Activated CD8-positive, alpha-beta memory T cell treated with anti-CD3 and anti-CD28 coated beads, Interleukin-2, amount 50 U/mL, for 4 hours (primary cell): ENCODE data around the gene CBFA2T2.
"Not testable (repeated sequence)": the region's sequence is repeated elsewhere in the genome, so short reads cannot be mapped to it uniquely, and the experiment has no call there.

Experiments used
- DNase-seq: peaks from one replicate; pipeline ENCODE4 v3.0.0-alpha.2; 2020

The CBFA2T2 gene

GRCh38 chr20:33490023-33490933 is at the start of gene CBFA2T2:
TSS of gene CBFA2T2 (plus strand) at chr20:33490096. CDS start at chr20:33490268, 172 bp downstream.
- no peak for DNase-seq

GRCh38 chr20:33440562-33440961 is 49.3 kb upstream of the CBFA2T2 start:
- not testable (repeated sequence) for DNase-seq

GRCh38 chr20:33441142-33441955 is 48.5 kb upstream of the CBFA2T2 start:
- DNase-seq: no peak

- no peak for DNase-seq
Observed at GRCh38 chr20:33442136-33443005, 47.5 kb upstream of the CBFA2T2 start.

- peak; percentile 35 for DNase-seq
Observed at GRCh38 chr20:33443006-33443511, 46.8 kb upstream of the CBFA2T2 start.

GRCh38 chr20:33443512-33444239 is 46.2 kb upstream of the CBFA2T2 start, which contains the start of gene SNTA1:
TSS of gene SNTA1 (minus strand) at chr20:33443763. CDS start at chr20:33443620, 143 bp downstream.
- DNase-seq: peak; percentile 87

- DNase-seq: peak; percentile 31
Observed at GRCh38 chr20:33444797-33445560, 44.9 kb upstream of the CBFA2T2 start.

GRCh38 chr20:33445881-33446625 is 43.8 kb upstream of the CBFA2T2 start:
- no peak for DNase-seq

- no peak for DNase-seq
Observed at GRCh38 chr20:33450867-33451266, 39.0 kb upstream of the CBFA2T2 start.

- DNase-seq: peak; percentile 85
Observed at GRCh38 chr20:33456916-33457642, 32.8 kb upstream of the CBFA2T2 start.

GRCh38 chr20:33459599-33459998 is 30.3 kb upstream of the CBFA2T2 start:
- no peak for DNase-seq

- DNase-seq: no peak
Observed at GRCh38 chr20:33460711-33461110, 29.2 kb upstream of the CBFA2T2 start.

- no peak for DNase-seq
Observed at GRCh38 chr20:33463332-33464101, 26.4 kb upstream of the CBFA2T2 start.

- not testable (repeated sequence) for DNase-seq
Observed at GRCh38 chr20:33464759-33465158, 25.1 kb upstream of the CBFA2T2 start.

GRCh38 chr20:33465481-33466302 is 24.2 kb upstream of the CBFA2T2 start:
- DNase-seq: no peak

GRCh38 chr20:33466303-33466646 is 23.6 kb upstream of the CBFA2T2 start:
- DNase-seq: no peak

GRCh38 chr20:33470457-33470856 is 19.4 kb upstream of the CBFA2T2 start:
- no peak for DNase-seq

- DNase-seq: no peak
Observed at GRCh38 chr20:33470866-33471265, 19.0 kb upstream of the CBFA2T2 start.
